ENCODE measurements around the gene HDAC3. TPM values are rescaled to one million over a fixed set of nuclear protein-coding genes. Genes with fewer than 3 reads are reported as not detected.

Gene HDAC3
- total RNA-seq, 4 donors from 2014 or later = 35.4 to 77.8 (median 37.7) TPM

DNA sequence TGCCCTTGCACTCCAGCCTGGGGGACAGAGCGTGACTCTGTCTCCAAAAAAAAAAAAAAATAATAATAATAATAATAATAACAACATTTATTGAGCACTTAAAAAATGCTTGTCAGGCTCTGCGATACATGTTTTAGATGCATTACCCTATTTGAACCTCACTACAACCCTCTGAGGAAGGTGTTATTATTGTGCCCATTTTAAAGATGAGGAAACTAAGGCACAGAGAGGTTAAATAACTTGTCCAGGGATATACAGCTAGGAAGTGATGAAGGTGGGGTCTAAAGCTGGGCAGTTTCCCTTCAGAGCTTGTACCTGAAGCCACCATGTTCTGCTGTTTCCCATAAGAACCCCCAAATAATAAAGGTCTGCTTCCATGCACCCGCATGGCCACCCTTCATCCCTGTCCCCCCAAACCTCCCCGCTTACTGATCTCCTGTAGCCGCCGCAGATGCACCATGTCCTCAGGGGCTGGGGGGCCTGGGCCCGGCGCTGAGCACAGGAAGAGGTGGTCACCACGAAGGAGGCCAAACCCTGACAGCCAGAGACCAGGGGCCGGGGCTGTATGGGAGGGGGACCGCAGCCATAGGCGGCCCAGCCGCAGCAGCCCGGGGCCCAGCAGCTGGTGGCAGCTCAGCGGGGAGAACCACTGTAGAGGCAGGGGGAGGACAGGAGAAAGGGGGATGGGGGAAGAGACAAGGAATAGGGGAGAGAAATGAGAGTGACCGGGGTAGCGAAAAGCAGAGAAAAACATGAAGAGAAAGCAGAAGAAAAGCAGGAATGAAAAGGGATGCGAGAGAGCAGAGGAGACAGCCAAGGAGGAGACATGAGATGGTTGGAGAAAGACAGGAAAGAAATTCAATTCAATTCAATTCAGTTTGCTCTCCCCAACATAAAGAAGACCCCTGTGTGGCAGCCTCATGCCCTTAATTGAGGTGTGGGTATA is 29.6 kb upstream of the HDAC3 start:
- WGBS, 2 donors (ENCODE audit: low coverage in 1 of 2) = 81 to 88% methylated on average over 6 to 15 of the region's 18 CpGs
- Histone ChIP-seq H3K36me3 (peaks cover 0 to 18% of the 10 kb centered on the region in 2 donors), H3K27me3 (no peaks in the 10 kb centered on the region), H3K9me3 (no peaks in the 10 kb centered on the region), H3K27ac (no peak overlapping the region), H3K4me3 (no peak overlapping the region), H3K4me1 (peaks cover 0 to 7% (median 0%) of the 10 kb centered on the region in 3 donors)
- ATAC-seq = no peak
- TF ChIP-seq EP300 (IDR thresholded peaks at IDR 0.05) (no peak), POLR2A (IDR thresholded peaks at IDR 0.05) (no peak), POLR2AphosphoS5 (IDR thresholded peaks at IDR 0.05) (no peak)
- TF ChIP-seq, protein P1, sequence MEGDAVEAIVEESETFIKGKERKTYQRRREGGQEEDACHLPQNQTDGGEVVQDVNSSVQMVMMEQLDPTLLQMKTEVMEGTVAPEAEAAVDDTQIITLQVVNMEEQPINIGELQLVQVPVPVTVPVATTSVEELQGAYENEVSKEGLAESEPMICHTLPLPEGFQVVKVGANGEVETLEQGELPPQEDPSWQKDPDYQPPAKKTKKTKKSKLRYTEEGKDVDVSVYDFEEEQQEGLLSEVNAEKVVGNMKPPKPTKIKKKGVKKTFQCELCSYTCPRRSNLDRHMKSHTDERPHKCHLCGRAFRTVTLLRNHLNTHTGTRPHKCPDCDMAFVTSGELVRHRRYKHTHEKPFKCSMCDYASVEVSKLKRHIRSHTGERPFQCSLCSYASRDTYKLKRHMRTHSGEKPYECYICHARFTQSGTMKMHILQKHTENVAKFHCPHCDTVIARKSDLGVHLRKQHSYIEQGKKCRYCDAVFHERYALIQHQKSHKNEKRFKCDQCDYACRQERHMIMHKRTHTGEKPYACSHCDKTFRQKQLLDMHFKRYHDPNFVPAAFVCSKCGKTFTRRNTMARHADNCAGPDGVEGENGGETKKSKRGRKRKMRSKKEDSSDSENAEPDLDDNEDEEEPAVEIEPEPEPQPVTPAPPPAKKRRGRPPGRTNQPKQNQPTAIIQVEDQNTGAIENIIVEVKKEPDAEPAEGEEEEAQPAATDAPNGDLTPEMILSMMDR (IDR thresholded peaks at IDR 0.05) = no peak

DNA sequence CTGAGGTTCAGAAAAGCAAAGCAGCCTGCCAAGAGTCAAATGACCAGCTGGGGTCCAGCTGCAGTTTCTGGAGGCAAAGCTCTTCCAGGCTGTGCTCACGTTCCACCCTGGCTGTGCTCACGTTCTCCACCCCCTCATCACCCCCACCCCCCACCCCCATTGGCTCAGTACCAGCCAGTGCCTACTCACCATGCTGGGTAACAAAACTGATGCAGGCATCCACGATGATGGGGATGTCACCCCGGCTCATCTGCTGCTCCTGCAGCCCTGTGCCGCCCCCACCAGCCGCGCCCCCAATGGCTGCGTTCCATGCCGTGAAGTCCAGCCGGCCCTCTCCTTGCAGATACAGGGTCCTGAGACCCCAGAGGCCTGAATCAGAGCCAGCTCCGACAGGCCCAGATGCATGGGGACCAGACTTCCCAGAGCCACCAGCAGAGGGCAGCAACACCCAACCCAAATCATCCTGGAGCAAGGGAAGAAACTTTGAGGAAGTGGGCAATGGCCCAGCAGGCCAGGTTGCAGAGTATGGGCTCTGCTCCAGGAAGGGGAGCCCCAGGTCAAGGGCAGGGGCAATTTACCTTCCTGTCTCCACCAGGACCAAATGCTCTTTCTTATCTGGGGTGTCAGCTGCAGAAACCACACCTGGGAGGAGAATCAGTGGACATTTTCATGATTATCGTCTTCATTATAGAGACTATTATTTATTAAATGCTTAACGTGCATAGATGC is 28.2 kb upstream of the HDAC3 start:
- H3K27ac ChIP-seq = no peak overlapping the region
- no peak overlapping the region for H3K4me3 ChIP-seq
- TF ChIP-seq EP300 (IDR thresholded peaks at IDR 0.05) = no peak
- TF ChIP-seq, protein P1 (IDR thresholded peaks at IDR 0.05) = peak in 3 of 4 experiments; percentile 76 to 90 (median 77)
- peaks cover 0 to 11% of the 10 kb centered on the region in 2 donors for H3K36me3 ChIP-seq
- peaks cover 0 to 7% (median 0%) of the 10 kb centered on the region in 3 donors for H3K4me1 ChIP-seq
- WGBS, 2 donors (ENCODE audit: low coverage in 1 of 2) = 46 to 80% methylated on average over 1 to 3 of the region's 13 CpGs
- H3K27me3 ChIP-seq = no peaks in the 10 kb centered on the region
- ATAC-seq = peak; percentile 76
- no peaks in the 10 kb centered on the region for H3K9me3 ChIP-seq

DNA sequence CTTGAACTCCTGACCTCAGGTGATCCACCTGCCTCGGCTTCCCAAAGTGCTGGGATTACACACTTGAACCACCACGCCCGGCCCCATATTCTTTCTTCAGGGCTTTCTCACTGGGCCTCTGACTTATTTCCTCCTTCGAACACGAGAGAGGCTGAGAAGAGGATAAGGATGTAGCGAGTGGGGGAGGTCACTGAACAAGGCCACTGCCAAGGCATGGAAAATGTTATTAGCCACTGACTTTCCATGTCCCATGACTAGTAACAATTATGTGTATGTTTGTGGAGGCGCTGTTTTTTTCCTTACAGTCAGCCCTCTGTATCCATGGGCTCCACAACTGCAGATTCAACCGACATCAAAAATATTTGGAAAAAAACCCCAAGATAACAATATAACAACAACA is 26.9 kb upstream of the HDAC3 start:
- H3K4me3 ChIP-seq = no peak overlapping the region
- ATAC-seq = no peak
- H3K27me3 ChIP-seq = no peaks in the 10 kb centered on the region
- H3K4me1 ChIP-seq = peaks cover 0 to 7% (median 0%) of the 10 kb centered on the region in 3 donors
- TF ChIP-seq, protein P1 (IDR thresholded peaks at IDR 0.05) = no peak
- TF ChIP-seq POLR2AphosphoS5 (IDR thresholded peaks at IDR 0.05) = no peak
- no peak overlapping the region for H3K27ac ChIP-seq
- H3K9me3 ChIP-seq = no peaks in the 10 kb centered on the region
- H3K36me3 ChIP-seq = peaks cover 0 to 24% of the 10 kb centered on the region in 2 donors
- 82 to 91% methylated on average over 3 to 5 of the region's 8 CpGs for WGBS, 2 donors (ENCODE audit: low coverage in 1 of 2)

DNA sequence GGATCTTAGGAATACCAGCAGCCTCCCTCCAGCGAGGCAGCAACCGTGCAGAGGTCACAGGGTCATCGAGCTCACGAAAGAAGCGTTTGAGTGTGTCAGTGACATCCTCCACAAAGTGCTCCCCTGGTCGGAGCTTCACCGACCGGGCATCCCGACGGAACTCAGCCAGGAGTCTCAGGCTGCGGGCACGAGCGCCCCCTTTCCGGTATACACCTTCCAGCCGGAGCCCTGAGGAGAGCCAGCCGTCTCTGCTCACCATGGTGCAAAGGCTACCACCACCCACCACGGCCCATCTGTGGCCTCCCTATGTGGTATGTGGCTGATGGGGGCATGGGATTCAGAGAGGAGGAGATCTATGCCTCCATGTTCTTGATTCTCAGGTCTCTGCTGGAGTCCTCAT is 25.4 kb upstream of the HDAC3 start:
- Histone ChIP-seq H3K27me3 (no peaks in the 10 kb centered on the region), H3K27ac (no peak overlapping the region), H3K9me3 (no peaks in the 10 kb centered on the region), H3K4me1 (peaks cover 0 to 7% (median 0%) of the 10 kb centered on the region in 3 donors), H3K4me3 (no peak overlapping the region), H3K36me3 (peaks cover 0 to 31% of the 10 kb centered on the region in 2 donors)
- ATAC-seq = no peak
- 85% methylated on average over 2 of the region's 17 CpGs; no CpG with 5 or more reads in 1 of the 2 donors for WGBS, 2 donors (ENCODE audit: low coverage in 1 of 2)
- TF ChIP-seq EP300 (IDR thresholded peaks at IDR 0.05) = no peak
- TF ChIP-seq POLR2AphosphoS5 (IDR thresholded peaks at IDR 0.05) = no peak
- TF ChIP-seq, protein P1 (IDR thresholded peaks at IDR 0.05) = no peak
- no peak for TF ChIP-seq POLR2A (IDR thresholded peaks at IDR 0.05)

Measured in gastroesophageal sphincter (tissue), 4 donors.